Testis (tissue), 2 donors: ENCODE data around the gene BOD1L1.

Source experiments
- POLR2A ChIP-seq: fragments of 450-650 bp; IDR thresholded peaks from one replicate; pipeline ENCODE4 v1.6.1; 2017; ENCODE audit warnings: antibody characterized with exemption, mild to moderate bottlenecking, moderate library complexity
- TF ChIP-seq, protein P1 (sequence below), 3 experiments: fragments of 450-650 bp in 2 of 3; fragments of 200-600 bp in 1 of 3; sonication (generic) in 1 of 3; IDR thresholded peaks; one replicate each; pipeline ENCODE4 v1.5.1; 2016 to 2019; ENCODE audit warnings: antibody characterized with exemption in 3 of 3, mild to moderate bottlenecking in 2 of 3, moderate library complexity in 1 of 3

DNA sequence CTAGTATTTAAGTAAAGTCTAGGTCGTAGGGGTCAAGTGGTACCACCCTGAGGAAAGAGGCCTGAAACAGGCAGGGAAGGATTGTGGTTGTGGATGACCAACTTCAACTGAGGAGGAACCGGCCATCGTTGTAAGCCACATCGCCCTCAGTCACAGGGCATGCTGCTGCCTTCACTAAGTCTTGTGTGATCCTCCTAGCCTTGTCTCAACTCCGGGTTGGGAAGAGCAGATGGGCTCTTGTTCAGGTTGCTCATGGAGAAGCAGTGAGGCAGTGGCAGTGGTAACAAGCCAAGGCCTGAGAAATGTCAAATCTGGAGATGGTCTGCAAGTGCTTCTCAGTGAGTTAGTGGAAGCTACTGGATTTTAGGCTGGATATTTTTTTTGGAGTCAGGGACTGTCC is 60.4 kb downstream of the BOD1L1 start:
- TF ChIP-seq, protein P1, sequence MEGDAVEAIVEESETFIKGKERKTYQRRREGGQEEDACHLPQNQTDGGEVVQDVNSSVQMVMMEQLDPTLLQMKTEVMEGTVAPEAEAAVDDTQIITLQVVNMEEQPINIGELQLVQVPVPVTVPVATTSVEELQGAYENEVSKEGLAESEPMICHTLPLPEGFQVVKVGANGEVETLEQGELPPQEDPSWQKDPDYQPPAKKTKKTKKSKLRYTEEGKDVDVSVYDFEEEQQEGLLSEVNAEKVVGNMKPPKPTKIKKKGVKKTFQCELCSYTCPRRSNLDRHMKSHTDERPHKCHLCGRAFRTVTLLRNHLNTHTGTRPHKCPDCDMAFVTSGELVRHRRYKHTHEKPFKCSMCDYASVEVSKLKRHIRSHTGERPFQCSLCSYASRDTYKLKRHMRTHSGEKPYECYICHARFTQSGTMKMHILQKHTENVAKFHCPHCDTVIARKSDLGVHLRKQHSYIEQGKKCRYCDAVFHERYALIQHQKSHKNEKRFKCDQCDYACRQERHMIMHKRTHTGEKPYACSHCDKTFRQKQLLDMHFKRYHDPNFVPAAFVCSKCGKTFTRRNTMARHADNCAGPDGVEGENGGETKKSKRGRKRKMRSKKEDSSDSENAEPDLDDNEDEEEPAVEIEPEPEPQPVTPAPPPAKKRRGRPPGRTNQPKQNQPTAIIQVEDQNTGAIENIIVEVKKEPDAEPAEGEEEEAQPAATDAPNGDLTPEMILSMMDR (IDR thresholded peaks at IDR 0.05), result no peak
- no peak for TF ChIP-seq POLR2A
